Astrocyte (in vitro differentiated cells and primary cell): ENCODE measurements around the gene CCDC126. TPM values are rescaled to one million over a fixed set of nuclear protein-coding genes. Genes with fewer than 3 reads are reported as not detected.
A peak's percentile ranks its signal among the peaks of the same experiment; 100 is the strongest.

Experiments
- DNase-seq: peaks from one replicate; pipeline ENCODE4 v3.0.0-alpha.2; 2010; ENCODE audit warnings: low read depth
- FAIRE-seq: peaks from 2 replicates; lab custom pipeline; 2011; peaks lifted over from hg19 to GRCh38; lab: Jason Lieb, UNC
- H2AFZ ChIP-seq: 2 replicates; pipeline ENCODE4 v1.6.0; 2012; ENCODE audit warnings: low read depth, low read length, inconsistent platforms
- H3K27ac ChIP-seq: 2 replicates; pipeline ENCODE4 v1.5.1; 2011; ENCODE audit warnings: low read depth, low read length, inconsistent platforms
- H3K27me3 ChIP-seq: 2 replicates; pipeline ENCODE4 v1.6.0; 2011; ENCODE audit warnings: low read length, inconsistent platforms; ENCODE audit not compliant: insufficient read depth
- H3K36me3 ChIP-seq: 2 replicates; pipeline ENCODE4 v1.5.1; 2011; ENCODE audit warnings: low read length, inconsistent platforms; ENCODE audit not compliant: insufficient read depth
- H3K4me1 ChIP-seq: 2 replicates; pipeline ENCODE4 v1.5.1; 2011; ENCODE audit warnings: low read length, inconsistent platforms; ENCODE audit not compliant: insufficient read depth
- H3K4me2 ChIP-seq: 2 replicates; pipeline ENCODE4 v1.6.0; 2012; ENCODE audit warnings: low read length, inconsistent platforms
- H3K4me3 ChIP-seq: 2 replicates; pipeline ENCODE4 v1.5.1; 2011; ENCODE audit warnings: low read depth, mild to moderate bottlenecking, low read length, inconsistent platforms; ENCODE audit not compliant: insufficient read depth
- H3K79me2 ChIP-seq: 2 replicates; pipeline ENCODE4 v1.6.0; 2012; ENCODE audit warnings: mild to moderate bottlenecking, low read length, inconsistent platforms; ENCODE audit not compliant: insufficient read depth
- H3K9ac ChIP-seq: 2 replicates; pipeline ENCODE4 v1.6.0; 2012; ENCODE audit warnings: mild to moderate bottlenecking, low read length, inconsistent platforms
- H3K9me3 ChIP-seq: 2 replicates; pipeline ENCODE4 v1.5.1; 2012; ENCODE audit warnings: low read depth, mild to moderate bottlenecking, low read length, inconsistent platforms; ENCODE audit not compliant: insufficient read depth
- H4K20me1 ChIP-seq: 2 replicates; pipeline ENCODE4 v1.6.0; 2012; ENCODE audit warnings: low read length, inconsistent platforms; ENCODE audit not compliant: insufficient read depth
- H3K27ac Mint-ChIP-seq: one replicate; pipeline ENCODE4 v1.8.0; 2021; ENCODE audit warnings: mild to moderate bottlenecking, mixed read lengths; ENCODE audit not compliant: unreplicated experiment
- H3K27me3 Mint-ChIP-seq: one replicate; pipeline ENCODE4 v1.8.0; 2021; ENCODE audit warnings: low read depth, mixed read lengths; ENCODE audit not compliant: unreplicated experiment
- H3K36me3 Mint-ChIP-seq: one replicate; pipeline ENCODE4 v1.8.0; 2021; ENCODE audit warnings: low read depth, mixed read lengths; ENCODE audit not compliant: unreplicated experiment
- H3K4me1 Mint-ChIP-seq: one replicate; pipeline ENCODE4 v1.8.0; 2021; ENCODE audit warnings: low read depth, mixed read lengths; ENCODE audit not compliant: unreplicated experiment
- H3K4me3 Mint-ChIP-seq: one replicate; pipeline ENCODE4 v1.8.0; 2021; ENCODE audit warnings: mild to moderate bottlenecking, moderate library complexity, mixed read lengths; ENCODE audit not compliant: unreplicated experiment
- H3K9me3 Mint-ChIP-seq: one replicate; pipeline ENCODE4 v1.8.0; 2021; ENCODE audit warnings: mild to moderate bottlenecking, mixed read lengths; ENCODE audit not compliant: unreplicated experiment
- CTCF ChIP-seq: IDR thresholded peaks from 2 replicates; pipeline ENCODE4 v1.5.1; 2011; ENCODE audit warnings: low read depth, mild to moderate bottlenecking, inconsistent platforms, low read length, moderate library complexity; ENCODE audit not compliant: insufficient read depth
- EZH2 ChIP-seq: IDR thresholded peaks from 2 replicates; pipeline ENCODE4 v1.6.1; 2012; ENCODE audit warnings: mild to moderate bottlenecking, low read length, inconsistent platforms; ENCODE audit not compliant: insufficient read depth
- total RNA-seq: library from RNA; stranded (reverse); gene quantifications from 2 replicates; pipeline ENCODE4 v1.2.1, GENCODE V29; 2021

CCDC126 gene
- total RNA-seq, 1 donor from 2014 or later, result 12.0 TPM

GRCh38 chr7:23594879-23595604 lies 2.1 kb upstream of the CCDC126 start:
- Histone ChIP-seq H3K36me3 (no peaks in the 10 kb centered on the region), H3K9ac (no peak overlapping the region), H3K79me2 (peaks cover 18% of the 10 kb centered on the region), H2AFZ (no peak overlapping the region), H4K20me1 (peaks cover 3% of the 10 kb centered on the region), H3K27me3 (no peaks in the 10 kb centered on the region), H3K4me1 (peaks cover 8% of the 10 kb centered on the region), H3K27ac (no peak overlapping the region), H3K9me3 (no peaks in the 10 kb centered on the region), H3K4me3 (no peak overlapping the region), H3K4me2 (no peak overlapping the region)
- DNase-seq, result no peak
- FAIRE-seq, result no peak
- peaks cover 19% of the 10 kb centered on the region for H3K4me1 Mint-ChIP-seq
- H3K27me3 Mint-ChIP-seq, result no peaks in the 10 kb centered on the region
- no peak overlapping the region for H3K4me3 Mint-ChIP-seq
- no peaks in the 10 kb centered on the region for H3K36me3 Mint-ChIP-seq
- no peaks in the 10 kb centered on the region for H3K9me3 Mint-ChIP-seq
- no peak overlapping the region for H3K27ac Mint-ChIP-seq
- no peak for TF ChIP-seq EZH2

DNA sequence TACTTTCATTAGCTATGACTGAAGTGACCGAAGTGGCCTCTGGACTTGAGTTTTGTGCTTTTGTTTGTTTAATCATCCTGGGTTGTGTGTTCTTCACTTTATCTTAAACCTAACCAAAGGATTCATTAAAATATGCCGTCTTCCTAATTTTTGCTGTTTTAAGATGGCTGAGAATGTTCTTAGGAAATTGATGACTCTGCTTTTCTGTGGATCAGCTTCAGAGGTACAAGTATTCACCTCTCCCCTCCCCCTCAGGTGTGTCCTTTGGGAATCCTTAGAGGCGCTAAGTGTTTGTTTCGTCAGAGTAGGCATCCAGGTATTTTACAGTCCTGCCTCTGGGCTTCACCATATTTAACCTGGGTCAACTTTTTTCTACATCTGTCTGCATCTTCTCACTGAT lies 1.1 kb downstream of the CCDC126 start:
- Histone ChIP-seq H3K4me3 (peak overlapping the region; percentile 84), H3K36me3 (no peaks in the 10 kb centered on the region), H3K4me2 (peak overlapping the region; percentile 88), H3K4me1 (peaks cover 8% of the 10 kb centered on the region), H4K20me1 (peaks cover 3% of the 10 kb centered on the region), H3K9me3 (no peaks in the 10 kb centered on the region), H3K9ac (peak overlapping the region; percentile 87), H3K79me2 (peaks cover 29% of the 10 kb centered on the region), H2AFZ (peak overlapping the region; percentile 81), H3K27ac (peak overlapping the region; percentile 79), H3K27me3 (no peaks in the 10 kb centered on the region)
- peak overlapping the region; percentile 64 for H3K27ac Mint-ChIP-seq
- no peaks in the 10 kb centered on the region for H3K36me3 Mint-ChIP-seq
- no peaks in the 10 kb centered on the region for H3K9me3 Mint-ChIP-seq
- DNase-seq (no peak), FAIRE-seq (no peak)
- TF ChIP-seq CTCF, result no peak
- TF ChIP-seq EZH2, result no peak
- peak overlapping the region; percentile 90 for H3K4me3 Mint-ChIP-seq
- H3K4me1 Mint-ChIP-seq, result peaks cover 30% of the 10 kb centered on the region
- H3K27me3 Mint-ChIP-seq, result no peaks in the 10 kb centered on the region

GRCh38 chr7:23600236-23600635 lies 3.1 kb downstream of the CCDC126 start:
- peaks cover 8% of the 10 kb centered on the region for H3K4me1 ChIP-seq
- FAIRE-seq (no peak), DNase-seq (peak; percentile 26)
- H3K9me3 Mint-ChIP-seq, result no peaks in the 10 kb centered on the region
- no peak overlapping the region for H3K4me3 ChIP-seq
- H3K4me2 ChIP-seq, result no peak overlapping the region
- TF ChIP-seq CTCF (no peak), EZH2 (no peak)
- no peaks in the 10 kb centered on the region for H3K9me3 ChIP-seq
- no peak overlapping the region for H3K27ac Mint-ChIP-seq
- no peaks in the 10 kb centered on the region for H3K36me3 ChIP-seq
- H3K4me3 Mint-ChIP-seq, result no peak overlapping the region
- no peaks in the 10 kb centered on the region for H3K36me3 Mint-ChIP-seq
- peaks cover 33% of the 10 kb centered on the region for H3K4me1 Mint-ChIP-seq
- peaks cover 29% of the 10 kb centered on the region for H3K79me2 ChIP-seq
- peaks cover 3% of the 10 kb centered on the region for H4K20me1 ChIP-seq
- no peaks in the 10 kb centered on the region for H3K27me3 ChIP-seq
- no peak overlapping the region for H3K27ac ChIP-seq
- no peaks in the 10 kb centered on the region for H3K27me3 Mint-ChIP-seq
- H3K9ac ChIP-seq, result no peak overlapping the region
- no peak overlapping the region for H2AFZ ChIP-seq
